Superior temporal gyrus (tissue), 1 donor: ENCODE measurements around the gene TMEM244.
"Not testable (repeated sequence)": the region's sequence is repeated elsewhere in the genome, so short reads cannot be mapped to it uniquely, and the experiment has no call there.

Source experiments
- DNase-seq: peaks from one replicate; pipeline ENCODE4 v3.0.0-alpha.2; 2016; ENCODE audit errors: extremely low spot score

TMEM244 gene

GRCh38 chr6:129860908-129861665 is at the start of gene TMEM244:
Gene TMEM244, minus strand, starts transcription at chr6:129861315. Its CDS starts 127 bp downstream, at chr6:129861188.
- peak; percentile 63 for DNase-seq

- DNase-seq = no peak
These were observed 47.7 kb upstream of the TMEM244 start for GRCh38 chr6:129908858-129909257.

- DNase-seq = no peak
These were observed 47.2 kb upstream of the TMEM244 start for GRCh38 chr6:129908356-129908755.

- DNase-seq = no peak
These were observed 45.5 kb upstream of the TMEM244 start for GRCh38 chr6:129906515-129907077.

- no peak for DNase-seq
These were observed 42.0 kb upstream of the TMEM244 start for GRCh38 chr6:129903082-129903481.

GRCh38 chr6:129902681-129903080 is 41.6 kb upstream of the TMEM244 start:
- DNase-seq = no peak

GRCh38 chr6:129901910-129902309 is 40.8 kb upstream of the TMEM244 start:
- no peak for DNase-seq

- DNase-seq = no peak
These were observed 34.6 kb upstream of the TMEM244 start for GRCh38 chr6:129895692-129896091.

GRCh38 chr6:129894921-129895320 is 33.8 kb upstream of the TMEM244 start:
- DNase-seq = no peak

GRCh38 chr6:129893640-129894039 is 32.5 kb upstream of the TMEM244 start:
- peak; percentile 78 for DNase-seq

GRCh38 chr6:129890701-129891100 is 29.6 kb upstream of the TMEM244 start:
- no peak for DNase-seq

GRCh38 chr6:129890164-129890563 is 29.0 kb upstream of the TMEM244 start:
- DNase-seq = no peak

GRCh38 chr6:129889580-129889979 is 28.5 kb upstream of the TMEM244 start:
- no peak for DNase-seq

- no peak for DNase-seq
These were observed 25.5 kb upstream of the TMEM244 start for GRCh38 chr6:129886401-129887155.

GRCh38 chr6:129884211-129884610 is 23.1 kb upstream of the TMEM244 start:
- no peak for DNase-seq

- DNase-seq = no peak
These were observed 21.5 kb upstream of the TMEM244 start for GRCh38 chr6:129882510-129883023.

GRCh38 chr6:129877894-129878293 is 16.8 kb upstream of the TMEM244 start:
- DNase-seq = not testable (repeated sequence)

GRCh38 chr6:129875610-129876520 is 14.8 kb upstream of the TMEM244 start:
- DNase-seq = no peak

GRCh38 chr6:129874837-129875236 is 13.7 kb upstream of the TMEM244 start:
- no peak for DNase-seq

- DNase-seq = no peak
These were observed 11.5 kb upstream of the TMEM244 start for GRCh38 chr6:129872586-129872985.

- DNase-seq = no peak
These were observed 10.1 kb upstream of the TMEM244 start for GRCh38 chr6:129871221-129871620.
